ENCODE measurements around the gene PITX2. TPM values are rescaled to one million over a fixed set of nuclear protein-coding genes. Genes with fewer than 3 reads are reported as not detected.

Gene PITX2
- total and polyA plus RNA-seq, 2 experiments from 2014 or later, result 1.5 to 7.0 TPM

DNA sequence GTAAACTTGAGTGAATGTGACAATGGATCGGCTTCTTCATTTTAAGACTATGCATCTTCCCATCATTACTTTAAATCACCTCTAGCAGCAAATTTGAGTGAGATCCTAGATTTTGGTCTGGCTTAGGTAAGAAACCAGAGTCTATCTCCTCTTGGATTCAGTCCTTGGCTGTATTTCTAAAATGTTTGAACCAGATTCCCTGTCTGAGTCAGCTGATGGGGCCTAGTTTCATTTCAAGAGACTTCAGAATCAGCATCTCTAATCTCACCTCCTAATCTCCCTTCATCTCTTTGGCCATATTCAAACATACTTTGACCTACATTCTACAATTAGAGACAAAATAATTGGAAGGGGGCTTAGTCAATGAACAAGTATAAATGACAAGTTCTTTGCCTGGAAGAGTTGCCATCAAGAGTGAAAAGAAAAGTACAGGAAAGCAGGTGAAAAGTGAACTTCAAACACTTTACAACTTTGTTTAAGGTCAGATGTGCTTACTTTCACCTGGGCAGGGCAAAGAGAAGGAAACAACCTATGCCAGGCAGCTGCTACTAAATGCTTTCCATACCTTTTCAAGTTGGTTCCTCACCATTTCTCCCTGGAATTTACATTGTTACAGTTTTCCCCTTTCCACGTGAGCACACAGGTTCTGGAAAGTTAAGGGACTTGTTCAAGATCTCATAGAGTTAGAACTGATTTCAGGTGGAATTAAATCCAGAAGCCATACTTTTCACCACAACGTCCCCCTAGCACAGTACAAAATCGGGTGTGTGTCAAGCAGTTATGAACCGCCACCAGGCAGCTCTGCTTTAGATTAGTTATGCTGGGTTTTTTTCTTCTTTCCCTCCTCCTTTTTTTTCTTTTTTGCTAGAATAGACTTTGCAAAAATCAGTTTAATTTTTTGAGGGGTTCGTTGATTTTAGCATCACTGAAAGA lies 30.7 kb upstream of the PITX2 start:
- no peaks in the 10 kb centered on the region for H3K36me3 ChIP-seq
- H3K4me3 ChIP-seq, result no peak overlapping the region
- TF ChIP-seq, protein P1, sequence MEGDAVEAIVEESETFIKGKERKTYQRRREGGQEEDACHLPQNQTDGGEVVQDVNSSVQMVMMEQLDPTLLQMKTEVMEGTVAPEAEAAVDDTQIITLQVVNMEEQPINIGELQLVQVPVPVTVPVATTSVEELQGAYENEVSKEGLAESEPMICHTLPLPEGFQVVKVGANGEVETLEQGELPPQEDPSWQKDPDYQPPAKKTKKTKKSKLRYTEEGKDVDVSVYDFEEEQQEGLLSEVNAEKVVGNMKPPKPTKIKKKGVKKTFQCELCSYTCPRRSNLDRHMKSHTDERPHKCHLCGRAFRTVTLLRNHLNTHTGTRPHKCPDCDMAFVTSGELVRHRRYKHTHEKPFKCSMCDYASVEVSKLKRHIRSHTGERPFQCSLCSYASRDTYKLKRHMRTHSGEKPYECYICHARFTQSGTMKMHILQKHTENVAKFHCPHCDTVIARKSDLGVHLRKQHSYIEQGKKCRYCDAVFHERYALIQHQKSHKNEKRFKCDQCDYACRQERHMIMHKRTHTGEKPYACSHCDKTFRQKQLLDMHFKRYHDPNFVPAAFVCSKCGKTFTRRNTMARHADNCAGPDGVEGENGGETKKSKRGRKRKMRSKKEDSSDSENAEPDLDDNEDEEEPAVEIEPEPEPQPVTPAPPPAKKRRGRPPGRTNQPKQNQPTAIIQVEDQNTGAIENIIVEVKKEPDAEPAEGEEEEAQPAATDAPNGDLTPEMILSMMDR (IDR thresholded peaks at IDR 0.05; ENCODE audit: low read depth, low read length), result no peak
- no peak overlapping the region for H3K27ac ChIP-seq
- DNase-seq (ENCODE audit: low read depth in 1 of 2, low spot score in 1 of 2), result no peak
- no peaks in the 10 kb centered on the region for H3K27me3 ChIP-seq
- H3K9me3 ChIP-seq (ENCODE audit: low read depth), result no peaks in the 10 kb centered on the region
- no peaks in the 10 kb centered on the region for H3K4me1 ChIP-seq (ENCODE audit: low read depth)

DNA sequence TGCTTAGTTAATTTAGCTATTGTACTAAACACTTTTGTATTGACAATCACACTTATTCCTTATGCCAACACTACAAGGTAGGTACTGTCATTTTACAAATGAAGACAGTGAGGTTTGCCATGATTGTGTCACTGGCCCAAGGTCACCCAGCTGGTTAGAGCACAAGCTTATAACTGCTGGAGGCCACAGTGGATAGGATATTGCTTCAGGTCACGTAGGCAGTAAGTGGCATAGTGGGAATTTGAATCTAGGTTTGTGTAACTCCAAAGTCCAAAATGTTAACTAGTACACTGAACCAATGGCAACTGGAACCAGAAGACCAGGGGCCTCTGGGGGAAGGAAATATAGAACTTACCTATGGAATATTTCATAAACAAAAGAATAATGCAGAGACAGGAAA lies 21.1 kb upstream of the PITX2 start:
- Histone ChIP-seq H3K4me3 (no peak overlapping the region), H3K36me3 (no peaks in the 10 kb centered on the region), H3K27ac (no peak overlapping the region), H3K27me3 (peaks cover 71% of the 10 kb centered on the region), H3K9me3 (ENCODE audit: low read depth) (no peaks in the 10 kb centered on the region), H3K4me1 (ENCODE audit: low read depth) (no peaks in the 10 kb centered on the region)
- TF ChIP-seq, protein P1 (IDR thresholded peaks at IDR 0.05; ENCODE audit: low read depth, low read length), result no peak
- DNase-seq (ENCODE audit: low read depth in 1 of 2, low spot score in 1 of 2), result no peak

DNA sequence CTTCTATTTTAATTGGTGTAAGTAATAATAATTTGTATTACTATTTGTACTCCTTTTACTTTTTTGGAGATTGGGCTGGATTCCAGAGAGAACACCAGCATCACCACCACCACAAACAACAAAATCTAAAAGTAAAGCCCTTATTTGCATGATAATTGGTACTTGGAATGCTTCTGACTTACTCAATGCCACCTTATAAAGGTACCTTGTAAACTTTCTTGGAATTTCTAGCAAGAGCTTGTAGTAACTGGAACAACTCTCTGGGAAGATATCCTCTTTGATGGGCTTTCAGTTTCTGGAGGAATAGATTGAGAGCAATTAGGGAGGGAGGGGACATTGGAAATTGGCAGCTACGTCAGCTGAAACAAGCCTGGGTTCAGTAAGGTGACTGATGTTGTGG lies 20.2 kb upstream of the PITX2 start:
- TF ChIP-seq, protein P1 (IDR thresholded peaks at IDR 0.05; ENCODE audit: low read depth, low read length), result no peak
- no peak overlapping the region for H3K4me3 ChIP-seq

DNA sequence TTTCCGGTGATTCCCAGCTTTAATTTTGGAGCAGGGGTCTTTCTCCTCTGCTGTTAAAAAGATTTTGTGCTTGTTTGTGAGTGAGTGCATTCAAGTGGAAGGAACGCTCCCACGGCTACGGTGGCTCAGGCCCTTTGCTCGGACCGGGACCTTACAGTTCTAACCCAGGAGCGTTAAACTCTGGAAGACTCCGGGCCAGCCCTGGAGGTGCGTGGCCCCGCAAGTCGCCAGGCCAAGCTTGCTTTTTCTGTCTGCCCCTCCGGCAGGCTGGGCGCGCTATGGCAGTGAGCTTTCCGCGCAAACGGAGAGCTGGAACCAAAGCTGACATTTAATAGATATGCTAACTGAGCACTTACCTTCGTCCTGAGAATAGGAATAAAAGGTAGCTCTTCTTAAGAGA lies 18.3 kb upstream of the PITX2 start:
- H3K9me3 ChIP-seq (ENCODE audit: low read depth), result no peaks in the 10 kb centered on the region
- no peak for DNase-seq (ENCODE audit: low read depth in 1 of 2, low spot score in 1 of 2)
- TF ChIP-seq, protein P1 (IDR thresholded peaks at IDR 0.05; ENCODE audit: low read depth, low read length), result no peak
- H3K36me3 ChIP-seq, result no peaks in the 10 kb centered on the region
- H3K4me3 ChIP-seq, result no peak overlapping the region
- peaks cover 95% of the 10 kb centered on the region for H3K27me3 ChIP-seq
- no peak overlapping the region for H3K27ac ChIP-seq
- H3K4me1 ChIP-seq (ENCODE audit: low read depth), result peaks cover 5% of the 10 kb centered on the region

More for the DNA sequence above, 20.2 kb upstream of the PITX2 start:
- H3K36me3 ChIP-seq, result no peaks in the 10 kb centered on the region
- H3K27ac ChIP-seq, result no peak overlapping the region
- H3K9me3 ChIP-seq (ENCODE audit: low read depth), result no peaks in the 10 kb centered on the region
- H3K4me1 ChIP-seq (ENCODE audit: low read depth), result no peaks in the 10 kb centered on the region
- peaks cover 80% of the 10 kb centered on the region for H3K27me3 ChIP-seq
- DNase-seq (ENCODE audit: low read depth in 1 of 2, low spot score in 1 of 2), result no peak

DNA sequence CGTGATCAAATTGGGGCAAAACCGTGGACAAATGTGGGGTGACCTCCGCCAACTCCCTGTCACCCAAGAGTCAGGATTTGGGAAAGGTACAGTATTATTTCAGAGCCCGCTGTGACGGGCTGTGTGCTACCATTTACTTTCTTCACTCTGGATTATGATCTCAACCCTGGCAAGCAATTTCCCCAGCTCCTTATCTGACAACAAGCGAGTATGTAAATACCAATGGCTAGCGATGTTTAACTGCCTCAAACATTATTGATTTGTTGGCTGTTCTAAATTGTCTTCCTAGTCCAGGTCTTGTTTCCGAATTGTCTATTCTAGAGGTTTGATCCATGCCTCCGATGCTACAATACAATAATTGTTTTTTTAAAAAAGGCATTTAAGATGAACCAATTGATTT lies 17.7 kb upstream of the PITX2 start:
- no peak for DNase-seq (ENCODE audit: low read depth in 1 of 2, low spot score in 1 of 2)
- no peaks in the 10 kb centered on the region for H3K9me3 ChIP-seq (ENCODE audit: low read depth)
- H3K36me3 ChIP-seq, result no peaks in the 10 kb centered on the region
- no peak overlapping the region for H3K27ac ChIP-seq
- H3K4me1 ChIP-seq (ENCODE audit: low read depth), result peaks cover 5% of the 10 kb centered on the region
- peaks cover 100% of the 10 kb centered on the region for H3K27me3 ChIP-seq
- TF ChIP-seq, protein P1 (IDR thresholded peaks at IDR 0.05; ENCODE audit: low read depth, low read length), result no peak
- no peak overlapping the region for H3K4me3 ChIP-seq
